Glomerular visceral epithelial cell (primary cell): ENCODE data around the gene PDLIM5.
A peak's percentile ranks its signal among the peaks of the same experiment; 100 is the strongest.

Source experiments
- DNase-seq: peaks from one replicate; pipeline ENCODE4 v3.0.0-alpha.2; 2016; ENCODE audit errors: extremely low spot score

Gene PDLIM5

DNA sequence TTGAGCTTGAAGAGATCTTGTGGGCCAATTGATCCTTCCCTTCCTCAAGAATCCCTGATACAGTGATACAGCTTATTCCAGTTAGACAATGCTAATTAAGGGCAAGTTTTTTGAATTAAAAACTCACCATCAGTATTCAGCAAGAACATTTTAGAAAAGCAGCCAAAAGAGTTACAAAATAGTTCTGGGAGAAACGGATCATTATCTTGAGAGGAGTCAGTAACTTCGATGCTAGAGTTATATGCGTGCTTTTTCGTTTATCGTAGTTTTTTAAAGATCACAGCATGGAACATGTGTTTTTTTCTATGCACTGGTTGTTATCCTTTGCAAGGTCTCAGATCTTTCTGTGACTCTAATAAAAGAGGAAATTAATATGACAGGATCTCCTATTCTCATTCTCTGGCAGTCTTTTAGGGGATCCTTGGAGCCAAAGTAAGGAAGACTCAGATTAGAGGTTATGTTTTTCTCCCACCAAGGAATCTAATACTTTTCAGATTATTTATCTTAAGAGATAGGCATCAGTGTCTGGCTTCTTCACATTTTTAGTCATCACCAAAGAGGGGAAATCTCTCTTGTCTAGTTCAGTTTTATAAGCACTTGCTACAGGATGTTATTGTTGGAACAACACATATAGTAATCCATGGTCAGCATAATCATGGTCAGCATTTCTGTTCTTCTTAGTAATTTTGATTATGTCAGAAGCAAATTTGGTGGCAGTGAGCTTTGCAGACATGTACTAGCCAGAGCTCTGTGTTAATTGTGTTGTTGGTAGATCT lies 109.7 kb downstream of the PDLIM5 start:
- no peak for DNase-seq

DNA sequence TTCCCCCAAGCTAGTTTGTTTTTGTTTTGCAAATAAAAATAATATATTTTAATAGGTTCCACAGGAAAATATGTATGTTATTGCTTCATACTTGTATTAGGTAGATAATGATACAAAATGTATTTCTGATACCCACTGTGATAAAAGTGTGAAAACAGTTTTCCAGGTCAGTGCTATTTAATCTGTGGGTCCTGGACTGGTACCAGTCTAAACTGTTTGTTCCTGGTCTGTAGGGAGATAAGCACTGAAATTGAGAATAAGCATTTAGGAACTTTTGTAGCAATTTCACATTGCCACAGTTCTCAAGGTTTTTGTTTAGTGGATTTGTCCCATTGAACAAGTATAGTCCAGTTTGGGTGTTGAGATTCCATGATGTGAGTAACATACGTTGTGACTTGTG lies 110.5 kb downstream of the PDLIM5 start:
- DNase-seq, result no peak

DNA sequence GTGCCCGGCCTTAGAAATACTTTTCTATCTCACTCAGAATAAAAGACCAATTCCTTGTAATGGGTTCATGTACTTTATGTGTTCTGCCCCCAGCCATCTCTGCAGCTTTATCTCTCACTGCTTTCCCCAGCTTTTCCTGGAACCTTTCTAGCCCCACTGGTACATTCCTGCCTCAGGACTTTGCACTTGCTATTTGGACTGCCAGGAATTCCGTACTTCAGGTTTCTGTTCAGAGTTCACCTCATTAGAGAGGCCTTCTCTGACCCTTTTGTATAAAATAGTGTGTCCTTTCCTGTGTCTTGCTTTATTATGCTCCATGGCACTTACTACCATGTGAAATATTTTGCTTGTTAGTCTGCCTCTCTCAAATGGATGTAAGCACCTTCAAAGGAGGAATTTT lies 112.5 kb downstream of the PDLIM5 start:
- DNase-seq, result no peak

DNA sequence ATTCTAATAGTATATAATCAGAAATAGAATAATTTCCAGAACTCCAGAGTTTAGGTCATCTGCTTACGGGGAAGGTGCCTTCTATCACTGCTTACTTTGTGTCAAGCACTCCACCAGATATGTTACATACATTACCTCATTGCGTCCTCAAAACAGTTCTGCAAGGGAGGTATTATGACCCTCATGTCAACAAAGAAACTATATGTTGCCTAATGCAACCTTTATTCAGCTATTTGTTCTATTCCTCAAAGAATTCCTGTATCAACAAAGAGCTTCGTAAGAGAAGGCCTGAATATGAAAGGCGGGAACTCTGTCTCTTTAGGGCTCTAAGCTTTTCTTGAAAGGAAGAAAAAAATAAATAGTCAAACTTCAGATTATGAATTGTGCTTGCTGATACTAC lies 114.7 kb downstream of the PDLIM5 start:
- DNase-seq, result no peak

DNA sequence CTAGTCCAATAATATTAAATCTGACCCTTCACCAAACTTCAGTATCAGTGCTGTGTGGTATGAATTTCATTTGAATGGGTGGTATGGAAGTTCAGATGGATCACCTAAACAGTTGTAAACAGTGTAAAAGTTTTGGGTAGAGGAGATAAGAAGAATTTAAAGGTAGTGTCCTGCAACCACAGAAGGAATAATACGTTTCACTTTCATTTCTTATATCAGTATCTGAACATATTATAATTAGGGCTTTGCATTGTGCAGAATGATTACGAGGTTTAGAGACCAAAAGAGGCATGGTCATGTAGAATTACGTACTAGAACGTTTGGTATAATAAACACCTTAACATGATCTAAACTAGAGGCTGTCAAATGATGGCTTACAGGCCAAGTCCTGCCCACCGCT lies 116.1 kb downstream of the PDLIM5 start:
- DNase-seq, result no peak

DNA sequence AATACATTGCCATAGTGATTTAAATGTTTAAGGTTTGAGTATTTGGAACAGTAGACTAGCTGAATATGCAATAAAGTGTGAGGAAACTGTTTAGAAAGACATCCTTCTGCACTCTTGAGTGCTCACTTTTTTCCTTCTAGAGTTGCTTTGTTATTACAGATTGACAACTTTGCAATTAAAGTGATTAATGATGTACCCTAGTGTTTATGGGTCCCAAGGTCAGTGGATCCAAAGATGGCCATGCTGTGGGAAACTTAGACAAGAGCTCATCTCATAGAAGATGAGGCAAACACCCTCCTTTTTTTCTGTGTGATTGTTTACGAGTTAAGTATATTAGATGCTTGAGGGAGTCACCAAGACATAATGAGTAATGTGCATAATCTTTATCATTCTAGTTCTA lies 118.8 kb downstream of the PDLIM5 start:
- no peak for DNase-seq

DNA sequence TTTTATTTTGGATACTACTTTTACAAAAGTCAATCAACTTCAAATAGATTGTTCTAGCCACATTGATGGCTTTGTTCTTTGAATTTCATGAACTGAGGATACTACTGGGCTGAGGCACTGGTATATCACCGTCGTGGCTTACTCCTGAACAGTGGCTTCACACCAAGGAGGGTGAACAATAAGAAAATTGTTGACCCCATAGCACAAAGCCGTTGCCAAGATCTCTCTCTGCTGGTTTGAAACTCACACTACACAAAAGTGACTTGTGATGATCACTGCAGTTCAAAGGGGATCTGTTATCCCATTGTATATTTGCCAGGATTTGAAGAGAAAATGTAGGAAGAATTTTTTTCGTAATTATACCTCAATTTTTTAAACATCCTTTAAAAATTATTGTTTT lies 119.6 kb downstream of the PDLIM5 start:
- no peak for DNase-seq

DNA sequence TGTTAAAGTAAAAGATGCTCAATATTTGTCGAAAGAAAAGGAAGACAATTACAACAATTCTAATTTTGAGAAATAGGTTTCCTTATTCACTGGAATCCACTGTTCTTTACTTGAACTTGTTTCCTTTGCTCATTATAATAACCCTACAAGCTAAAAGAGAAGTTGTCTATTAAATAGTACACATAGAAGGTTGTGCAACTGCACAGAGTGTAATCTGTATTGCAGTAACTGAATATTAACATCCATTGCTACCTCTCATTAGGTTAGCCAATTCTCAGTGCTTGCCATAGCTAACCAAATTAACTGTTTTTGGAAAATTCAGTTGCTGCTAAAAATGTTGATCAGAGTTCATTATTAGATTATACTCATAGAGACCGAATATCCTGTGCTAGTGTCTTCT lies 120.0 kb downstream of the PDLIM5 start:
- DNase-seq, result no peak

DNA sequence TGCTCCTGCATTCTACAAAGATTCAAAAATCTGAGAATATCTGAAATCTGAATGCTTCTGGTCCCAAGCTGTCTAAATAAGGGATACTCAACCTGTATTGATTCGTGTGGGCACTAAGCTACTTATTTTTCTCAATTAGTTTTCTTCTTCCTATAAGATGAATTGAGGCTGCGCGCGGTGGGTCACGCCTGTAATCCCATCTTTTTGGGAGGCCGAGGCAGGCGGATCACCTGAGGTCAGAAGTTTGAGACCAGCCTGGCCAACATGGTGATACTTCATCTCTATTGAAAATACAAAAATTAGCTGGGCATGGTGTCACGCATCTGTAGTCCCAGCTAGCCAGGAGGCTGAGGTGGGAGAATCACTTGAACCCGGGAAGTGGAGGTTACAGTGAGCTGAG lies 122.3 kb downstream of the PDLIM5 start:
- no peak for DNase-seq

DNA sequence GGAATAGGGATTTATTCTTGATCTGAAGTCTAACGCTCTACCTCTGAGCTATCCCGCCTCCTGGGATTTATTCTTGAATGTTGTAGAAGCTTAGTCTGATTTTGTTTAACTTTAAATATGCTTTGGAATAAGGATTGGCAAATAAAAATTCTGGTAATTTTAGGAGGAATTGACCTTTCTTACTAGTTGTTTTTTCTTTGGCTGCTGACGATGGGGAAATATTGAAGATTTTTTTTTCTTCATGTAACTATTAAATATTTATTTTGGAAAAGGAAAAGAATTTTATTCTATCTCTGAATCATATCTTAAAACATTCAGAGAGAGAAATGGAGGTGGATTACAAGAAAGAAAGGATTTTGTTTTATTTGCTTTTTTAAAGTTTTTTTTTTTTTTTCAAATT lies 122.9 kb downstream of the PDLIM5 start:
- no peak for DNase-seq

DNA sequence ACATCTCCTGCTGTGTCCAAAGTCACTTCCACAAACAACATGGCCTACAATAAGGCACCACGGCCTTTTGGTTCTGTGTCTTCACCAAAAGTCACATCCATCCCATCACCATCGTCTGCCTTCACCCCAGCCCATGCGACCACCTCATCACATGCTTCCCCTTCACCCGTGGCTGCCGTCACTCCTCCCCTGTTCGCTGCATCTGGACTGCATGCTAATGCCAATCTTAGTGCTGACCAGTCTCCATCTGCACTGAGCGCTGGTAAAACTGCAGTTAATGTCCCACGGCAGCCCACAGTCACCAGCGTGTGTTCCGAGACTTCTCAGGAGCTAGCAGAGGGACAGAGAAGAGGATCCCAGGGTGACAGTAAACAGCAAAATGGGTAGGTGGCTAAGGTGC lies 123.9 kb downstream of the PDLIM5 start:
- no peak for DNase-seq

DNA sequence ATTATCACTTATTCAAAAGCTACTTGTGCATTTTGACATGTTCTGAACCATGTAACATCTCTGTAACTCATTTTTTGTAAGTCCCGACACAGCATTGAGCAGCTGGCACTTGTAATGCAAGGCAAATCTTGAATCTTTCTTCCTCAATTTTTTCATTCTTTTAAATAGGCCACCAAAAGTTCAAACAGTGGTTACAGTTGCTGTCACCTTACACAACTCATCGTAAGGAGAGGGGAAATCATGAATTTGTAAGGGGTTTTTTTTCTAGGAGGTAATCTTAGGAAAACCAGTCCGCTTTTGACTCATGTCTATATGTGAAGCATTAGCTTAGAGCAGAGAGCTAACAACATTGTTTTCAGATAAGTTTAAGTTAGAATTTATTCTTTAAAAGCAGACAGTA lies 124.5 kb downstream of the PDLIM5 start:
- no peak for DNase-seq

DNA sequence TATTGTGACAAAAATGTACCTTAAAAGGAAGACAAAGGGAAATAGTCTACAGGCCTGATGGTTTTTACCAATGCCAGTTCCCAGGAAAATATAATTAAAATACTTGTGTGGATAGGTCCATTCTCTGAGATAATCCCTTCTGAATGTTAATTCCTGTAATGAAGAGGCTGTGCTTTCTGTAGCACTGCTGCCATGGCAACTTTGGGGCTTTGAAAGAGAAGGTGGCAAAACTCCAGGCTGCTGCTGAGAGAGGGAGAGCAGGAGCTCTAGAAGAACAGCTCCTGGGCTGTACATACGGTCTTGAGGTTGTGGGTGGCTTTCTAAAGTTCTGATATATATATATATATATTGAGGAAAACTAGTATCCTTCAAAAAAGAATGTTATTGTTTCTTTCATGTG lies 125.4 kb downstream of the PDLIM5 start:
- DNase-seq, result no peak

DNA sequence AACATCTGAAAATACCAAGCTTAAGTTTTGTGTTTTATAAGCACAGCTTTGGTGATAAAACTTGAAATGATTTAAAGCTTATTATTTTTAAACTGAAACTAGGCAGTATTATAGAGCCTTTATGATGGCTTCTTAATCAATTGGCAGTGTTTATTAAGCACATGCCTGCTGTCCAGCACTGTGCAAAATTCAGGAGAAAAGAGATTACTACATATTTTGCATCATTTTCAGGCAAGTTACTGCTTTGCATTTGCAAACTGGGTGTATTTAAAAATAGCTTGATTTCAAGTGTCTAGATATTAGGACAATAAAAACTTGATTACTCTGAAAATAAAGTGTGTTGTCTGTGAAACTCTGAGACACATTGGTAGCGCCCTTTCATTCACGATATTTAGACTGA lies 126.5 kb downstream of the PDLIM5 start:
- no peak for DNase-seq

DNA sequence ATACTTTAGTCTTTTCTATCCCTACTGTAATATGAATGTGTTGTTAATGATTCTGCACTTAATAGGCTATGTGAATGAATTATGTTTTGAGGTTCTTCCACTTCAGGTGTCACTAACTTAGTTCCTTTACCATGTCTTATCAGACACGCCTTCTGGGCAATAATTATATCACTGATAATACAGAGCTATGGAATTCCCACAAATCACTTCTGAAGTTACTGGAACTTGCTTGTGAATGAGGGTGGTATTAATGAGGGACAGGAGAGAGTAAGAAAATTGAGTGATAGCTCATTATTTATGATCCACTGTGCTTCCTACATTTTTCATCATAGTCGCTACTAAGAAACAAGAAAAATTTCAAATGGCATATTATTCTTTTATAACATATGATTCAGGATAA lies 130.0 kb downstream of the PDLIM5 start:
- DNase-seq, result no peak

DNA sequence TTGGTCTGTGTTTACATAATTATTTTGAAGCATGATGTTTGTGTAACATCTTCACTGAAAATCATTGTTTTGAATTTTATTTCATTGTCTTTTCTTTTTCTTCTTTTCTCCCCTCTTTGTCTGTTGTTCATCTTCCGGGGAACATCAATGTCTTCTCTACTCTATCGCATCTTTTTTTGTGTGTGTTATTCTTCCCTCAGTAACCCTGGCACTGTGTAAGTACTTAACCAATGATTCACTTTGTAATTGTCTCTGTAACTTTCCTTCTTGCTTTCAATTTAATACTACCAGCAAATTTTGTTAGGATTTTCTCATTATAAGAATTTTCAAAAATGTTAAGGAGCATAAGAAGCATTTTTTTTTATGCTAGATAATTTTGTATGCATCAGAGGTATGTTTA lies 130.8 kb downstream of the PDLIM5 start:
- no peak for DNase-seq

DNA sequence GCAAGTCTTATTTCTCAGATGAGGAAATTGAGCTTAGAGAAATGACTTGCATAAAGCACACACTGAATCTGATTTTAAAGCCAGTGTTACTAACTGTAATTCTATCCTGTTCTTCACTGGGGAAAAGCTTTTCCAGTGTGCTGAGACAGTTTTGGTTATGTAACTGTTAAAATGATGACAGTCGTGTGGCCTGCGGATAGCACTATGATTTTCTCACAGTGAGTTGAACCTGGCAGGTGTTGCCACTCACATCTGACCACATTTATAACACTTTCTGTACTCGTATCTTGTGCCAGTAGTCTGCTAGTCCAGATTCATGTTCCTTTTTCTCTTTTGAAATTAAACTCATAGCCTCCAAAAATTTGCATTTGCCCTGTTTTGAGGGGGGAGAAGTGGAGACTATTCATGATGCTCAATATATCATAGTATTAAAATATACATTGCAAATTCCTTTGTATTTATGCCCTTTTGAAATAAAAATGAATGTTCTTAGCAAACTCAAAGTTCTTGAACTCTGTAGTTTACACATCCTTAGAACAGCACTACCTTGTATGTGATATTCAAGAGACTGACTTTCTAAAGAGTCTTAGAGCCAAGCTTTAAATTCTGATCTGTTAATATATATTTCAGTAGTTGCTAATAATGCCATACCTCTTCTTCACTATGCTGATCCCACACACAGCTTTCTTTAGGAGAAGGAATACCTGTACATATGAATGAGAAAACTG lies 132.3 kb downstream of the PDLIM5 start:
- no peak for DNase-seq

DNA sequence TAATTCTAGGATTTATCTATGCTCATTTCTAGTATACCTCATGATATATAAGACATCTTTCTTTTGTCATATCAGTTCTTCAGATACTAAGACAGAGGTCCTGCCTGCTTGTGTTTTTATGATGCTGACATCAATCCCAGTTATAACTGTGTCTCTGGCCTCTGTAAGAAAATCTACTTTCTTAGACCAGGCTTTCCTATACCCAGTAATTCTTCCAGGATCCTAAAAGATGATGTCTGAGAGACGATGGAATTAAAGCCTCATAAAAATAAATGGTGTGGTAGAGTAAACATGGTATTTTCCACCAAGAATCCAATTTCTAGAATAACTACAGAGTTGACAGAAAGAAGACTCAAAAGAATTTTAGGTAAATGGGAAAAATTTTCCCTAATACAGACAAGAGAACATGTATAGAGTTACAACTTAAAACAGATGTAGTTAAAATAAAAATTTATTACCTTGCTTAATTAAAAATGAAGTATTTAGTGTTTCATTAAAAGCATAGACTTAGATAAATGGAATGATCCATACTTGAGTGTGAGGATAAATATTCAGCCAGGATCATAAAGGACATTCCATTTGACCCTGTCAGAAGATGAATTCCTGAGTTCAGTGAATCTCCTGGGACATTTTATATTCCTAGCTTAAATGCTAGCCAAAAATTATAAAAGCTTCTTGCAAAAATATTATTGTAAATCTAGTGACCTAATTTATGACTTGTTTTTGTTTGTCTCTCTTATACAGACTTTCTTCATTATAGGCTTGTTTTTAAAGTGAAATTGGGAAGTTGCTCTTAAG lies 137.4 kb downstream of the PDLIM5 start:
- no peak for DNase-seq

DNA sequence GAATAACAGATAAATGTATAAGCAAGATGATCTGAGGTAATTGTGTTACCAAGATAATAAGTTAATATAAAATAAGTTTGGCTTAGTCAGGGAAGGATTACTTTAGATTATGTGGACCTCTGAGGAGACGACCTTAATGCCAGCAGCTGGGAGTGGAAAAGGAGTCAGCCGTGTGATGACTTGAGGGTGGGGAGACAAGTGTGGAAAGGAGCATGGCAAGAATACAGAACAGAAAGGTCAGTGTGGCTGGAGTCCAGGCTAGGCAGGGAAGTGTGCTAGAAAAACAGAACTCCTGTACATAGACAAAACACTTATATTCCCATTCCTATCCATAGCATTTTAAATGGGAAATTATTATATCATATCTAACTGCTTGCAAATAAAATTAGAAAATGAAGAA lies 138.8 kb downstream of the PDLIM5 start:
- no peak for DNase-seq

DNA sequence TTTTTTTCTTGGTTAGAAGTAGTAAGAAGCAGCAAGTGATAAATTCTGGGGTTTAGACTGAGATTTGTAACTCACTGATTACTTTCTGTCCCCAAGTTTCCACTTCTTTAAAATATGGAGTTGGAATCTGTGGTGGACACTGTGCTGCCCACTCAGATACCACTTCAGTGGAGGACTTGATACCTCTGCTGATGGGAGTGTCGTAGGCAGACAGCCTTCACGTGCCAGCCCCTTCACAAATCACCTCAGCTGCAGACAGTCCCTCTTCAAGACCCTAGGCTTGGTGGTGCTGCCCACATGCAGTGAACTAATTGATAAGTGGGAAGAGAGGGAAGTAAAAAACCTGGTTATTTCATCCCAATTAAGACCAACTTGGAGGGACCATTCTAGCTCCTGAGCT lies 139.5 kb downstream of the PDLIM5 start:
- no peak for DNase-seq

DNA sequence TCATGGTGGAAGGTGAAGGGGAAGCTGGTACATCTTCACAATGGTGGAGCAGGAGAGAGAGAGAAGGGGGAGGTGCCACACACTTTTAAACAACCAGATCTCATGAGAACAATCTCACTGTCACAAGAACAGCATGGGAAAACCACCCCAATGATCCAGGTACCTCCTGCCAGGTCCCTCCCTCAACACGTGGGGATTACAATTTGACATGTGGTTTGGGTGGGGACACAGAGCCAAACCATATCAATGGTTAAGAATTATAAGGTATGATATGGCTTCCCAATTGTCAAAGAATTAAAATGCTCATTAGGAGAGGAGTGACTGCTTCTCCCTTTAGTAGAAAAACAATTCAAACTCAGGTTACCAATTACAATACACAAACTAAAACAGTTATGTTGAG lies 143.3 kb downstream of the PDLIM5 start:
- no peak for DNase-seq

DNA sequence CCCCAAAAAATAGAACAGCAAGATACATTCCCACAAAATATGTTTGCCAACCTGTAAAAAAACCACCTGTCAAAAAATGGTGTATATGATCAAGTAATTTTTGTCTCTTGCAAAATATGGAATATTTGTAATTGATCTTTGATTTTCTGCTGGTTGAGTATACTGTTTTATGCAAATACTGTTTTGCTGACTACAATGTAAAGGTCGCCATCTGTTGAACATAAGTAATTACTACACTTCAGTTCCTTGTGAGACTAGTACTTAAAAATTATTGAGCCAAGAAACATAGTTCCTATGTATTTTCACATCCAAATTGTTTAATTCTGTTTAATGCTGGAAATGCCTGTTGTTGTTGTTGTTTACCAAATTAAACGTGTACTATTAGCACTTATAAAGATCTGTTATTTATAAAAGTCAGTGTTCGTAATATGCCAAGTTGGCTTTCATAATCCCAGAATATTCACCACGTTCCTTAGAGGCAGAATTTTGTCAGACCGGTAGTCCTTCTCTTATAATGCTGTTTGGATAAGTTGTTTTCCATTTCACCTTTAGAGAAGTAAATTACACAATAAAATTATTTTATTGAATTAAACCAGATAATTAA lies 144.2 kb downstream of the PDLIM5 start:
- DNase-seq, result peak; percentile 52
